ENCODE results near the gene CPTP.
"Not testable (repeated sequence)": the region's sequence is repeated elsewhere in the genome, so short reads cannot be mapped to it uniquely, and the experiment has no call there.

The CPTP gene

GRCh38 chr1:1311107-1312104, 13.2 kb upstream of the CPTP start:
- TF ChIP-seq CTCF (IDR thresholded peaks at IDR 0.05; ENCODE audit: low read depth, low read length, missing control alignments), result no peak
- no peak overlapping the region for H3K4me3 ChIP-seq (ENCODE audit: low read depth, low read length)
- no peak for DNase-seq (ENCODE audit: low read depth)

GRCh38 chr1:1312450-1313314, 11.9 kb upstream of the CPTP start:
- no peak overlapping the region for H3K4me3 ChIP-seq (ENCODE audit: low read depth, low read length)
- no peak for TF ChIP-seq CTCF (IDR thresholded peaks at IDR 0.05; ENCODE audit: low read depth, low read length, missing control alignments)
- no peak for DNase-seq (ENCODE audit: low read depth)

GRCh38 chr1:1313500-1314236, 10.9 kb upstream of the CPTP start:
- TF ChIP-seq CTCF (IDR thresholded peaks at IDR 0.05; ENCODE audit: low read depth, low read length, missing control alignments), result no peak
- no peak overlapping the region for H3K4me3 ChIP-seq (ENCODE audit: low read depth, low read length)

GRCh38 chr1:1314237-1314586, 10.4 kb upstream of the CPTP start:
- TF ChIP-seq CTCF (IDR thresholded peaks at IDR 0.05; ENCODE audit: low read depth, low read length, missing control alignments), result no peak
- H3K4me3 ChIP-seq (ENCODE audit: low read depth, low read length), result no peak overlapping the region

More at GRCh38 chr1:1313500-1314236, 10.9 kb upstream of the CPTP start:
- no peak for DNase-seq (ENCODE audit: low read depth)

GRCh38 chr1:1314678-1315335, 9.8 kb upstream of the CPTP start:
- H3K4me3 ChIP-seq (ENCODE audit: low read depth, low read length), result no peak overlapping the region
- no peak for DNase-seq (ENCODE audit: low read depth)
- no peak for TF ChIP-seq CTCF (IDR thresholded peaks at IDR 0.05; ENCODE audit: low read depth, low read length, missing control alignments)

More at GRCh38 chr1:1314237-1314586, 10.4 kb upstream of the CPTP start:
- no peak for DNase-seq (ENCODE audit: low read depth)

- H3K4me3 ChIP-seq (ENCODE audit: low read depth, low read length), result no peak overlapping the region
- TF ChIP-seq CTCF (IDR thresholded peaks at IDR 0.05; ENCODE audit: low read depth, low read length, missing control alignments), result no peak
- no peak for DNase-seq (ENCODE audit: low read depth)
These were observed 9.1 kb upstream of the CPTP start for GRCh38 chr1:1315435-1315954.

- H3K4me3 ChIP-seq (ENCODE audit: low read depth, low read length); DNase-seq (ENCODE audit: low read depth): not testable (repeated sequence)
These were observed 8.4 kb upstream of the CPTP start for GRCh38 chr1:1316199-1316598.
